Measurements from ENCODE around the gene UVRAG. TPM values are rescaled to one million over a fixed set of nuclear protein-coding genes. Genes with fewer than 3 reads are reported as not detected.
A peak's percentile ranks its signal among the peaks of the same experiment; 100 is the strongest.

The UVRAG gene
- total and polyA plus RNA-seq, 2 of the 13 experiments (the other 11 are each of a cell fraction or from before 2014, with no cell fraction given) = 9.7 to 17.3 TPM

DNA sequence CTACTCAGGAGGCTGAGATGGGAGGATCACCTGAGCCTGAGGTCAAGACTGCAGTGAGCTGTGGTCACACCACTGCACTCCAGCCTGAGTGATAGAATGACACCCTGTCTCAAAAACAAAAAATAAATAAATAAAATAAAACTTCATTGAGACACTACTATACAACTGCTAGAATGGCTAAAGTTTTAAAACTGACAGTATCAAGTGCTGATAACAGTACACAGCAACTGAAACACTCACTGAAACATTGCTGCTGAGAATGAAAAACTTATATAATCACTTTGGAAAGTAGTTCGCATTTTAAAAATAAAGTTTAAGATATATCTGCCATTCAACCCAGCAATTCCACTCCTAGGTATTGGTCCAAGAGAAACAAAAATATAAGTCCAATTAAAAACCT lies 290.6 kb downstream of the UVRAG start:
- Histone ChIP-seq H3K79me2 (ENCODE audit: insufficient read depth, low read length) (no peaks in the 10 kb centered on the region), H3K4me3 (replicated peaks in 1 of 3; ENCODE audit: insufficient read depth in 1 of 3, low read depth in 2 of 3, low read length in 3 of 3) (no peak overlapping the region), H4K20me1 (ENCODE audit: insufficient read depth, low read length) (peaks cover 3% of the 10 kb centered on the region; the same call in 1 of the 2 replicates), H3K9ac (ENCODE audit: insufficient read depth, low read depth, low read length) (no peak overlapping the region), H2AFZ (ENCODE audit: low read length) (no peak overlapping the region), H3K9me3 (ENCODE audit: low read length) (no peaks in the 10 kb centered on the region), H3K27me3 (ENCODE audit: control insufficient read depth in 1 of 2, insufficient read depth in 2 of 2, low read length in 2 of 2) (no peaks in the 10 kb centered on the region), H3K36me3 (replicated peaks in 1 of 2; ENCODE audit: control insufficient read depth in 1 of 2, insufficient read depth in 2 of 2, low read length in 2 of 2) (no peaks in the 10 kb centered on the region), H3K27ac (ENCODE audit: extremely low read length, insufficient read depth, low read length) (no peak overlapping the region), H3K4me1 (ENCODE audit: insufficient read depth, low read length) (peaks cover 19% of the 10 kb centered on the region), H3K4me2 (ENCODE audit: low read depth, low read length) (no peak overlapping the region)
- CTCF ChIA-PET (ENCODE audit: low intra/inter-chr PET ratio, low total read pairs) = no interaction called here
- POLR2A ChIA-PET = no interaction called here
- in situ Hi-C loops (cut with HindIII; ENCODE audit: extremely low pct_ligation_motif_present, low pct_unique_long_range_greater_than_20kb) = no loop called here
- intact Hi-C loops (cut with micrococcal nuclease; ENCODE audit: unreplicated experiment) = no loop called here
- TF ChIP-seq ZNF7 (CRISPR knock-in tag; IDR thresholded peaks at IDR 0.05) = peak; percentile 85
- TF ChIP-seq ERF (CRISPR knock-in tag; IDR thresholded peaks at IDR 0.05) = no peak
- no peak for TF ChIP-seq ZNF776 (CRISPR knock-in tag; IDR thresholded peaks at IDR 0.05)
- TF ChIP-seq ZSCAN20 (CRISPR knock-in tag; IDR thresholded peaks at IDR 0.05; ENCODE audit: borderline replicate concordance) = no peak
- ATAC-seq (no peak), FAIRE-seq (no peak), DNase-seq (ENCODE audit: low spot score) (no peak)
- no TSS peak for BruUV-seq (replicated peaks)
- 100% methylated on average over 1 of the region's 1 CpG for WGBS (ENCODE audit: low lambda C conversion rate)

DNA sequence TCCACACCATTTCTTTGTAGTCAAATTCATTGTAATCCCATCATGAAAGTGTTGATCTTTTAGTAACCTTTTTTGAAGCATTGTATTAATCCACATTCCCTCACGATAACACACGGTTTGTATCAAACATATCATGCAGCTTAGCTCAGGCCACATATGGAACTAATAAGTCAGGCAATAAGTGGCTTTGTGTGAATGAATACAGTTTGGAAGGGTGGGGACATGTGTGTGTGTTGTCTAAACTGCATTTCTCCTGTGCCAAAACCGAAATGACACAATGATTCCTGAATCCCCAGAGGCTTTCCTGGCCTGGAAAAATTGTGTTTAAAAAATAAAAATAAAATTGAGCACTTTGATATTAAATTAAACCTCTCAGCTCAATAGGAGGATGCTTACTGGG lies 293.0 kb downstream of the UVRAG start:
- in situ Hi-C loops (cut with HindIII; ENCODE audit: extremely low pct_ligation_motif_present, low pct_unique_long_range_greater_than_20kb) (no loop called here), intact Hi-C loops (cut with micrococcal nuclease; ENCODE audit: unreplicated experiment) (no loop called here)
- no peaks in the 10 kb centered on the region for H3K27me3 ChIP-seq (ENCODE audit: control insufficient read depth in 1 of 2, insufficient read depth in 2 of 2, low read length in 2 of 2)
- H3K27ac ChIP-seq (ENCODE audit: extremely low read length, insufficient read depth, low read length) = no peak overlapping the region
- ChIA-PET POLR2A (no interaction called here), CTCF (ENCODE audit: low intra/inter-chr PET ratio, low total read pairs) (no interaction called here)
- ATAC-seq (no peak), FAIRE-seq (no peak), DNase-seq (ENCODE audit: low spot score) (no peak)
- no peak overlapping the region for H2AFZ ChIP-seq (ENCODE audit: low read length)
- no peak overlapping the region for H3K4me3 ChIP-seq (replicated peaks in 1 of 3; ENCODE audit: insufficient read depth in 1 of 3, low read depth in 2 of 3, low read length in 3 of 3)
- WGBS (ENCODE audit: low lambda C conversion rate) = 97% methylated on average over 3 of the region's 3 CpGs
- H3K36me3 ChIP-seq (replicated peaks in 1 of 2; ENCODE audit: control insufficient read depth in 1 of 2, insufficient read depth in 2 of 2, low read length in 2 of 2) = no peaks in the 10 kb centered on the region
- H3K79me2 ChIP-seq (ENCODE audit: insufficient read depth, low read length) = no peaks in the 10 kb centered on the region
- no peak overlapping the region for H3K9ac ChIP-seq (ENCODE audit: insufficient read depth, low read depth, low read length)
- H3K4me1 ChIP-seq (ENCODE audit: insufficient read depth, low read length) = peaks cover 11% of the 10 kb centered on the region; the same call in 1 of the 2 replicates
- H3K9me3 ChIP-seq (ENCODE audit: low read length) = no peaks in the 10 kb centered on the region
- no peaks in the 10 kb centered on the region for H4K20me1 ChIP-seq (ENCODE audit: insufficient read depth, low read length)
- no peak overlapping the region for H3K4me2 ChIP-seq (ENCODE audit: low read depth, low read length)
- BruUV-seq (replicated peaks) = no TSS peak
- TF ChIP-seq KDM5B (CRISPR knock-in tag; IDR thresholded peaks at IDR 0.05; ENCODE audit: borderline replicate concordance) (no peak), ZNF441 (CRISPR knock-in tag; IDR thresholded peaks at IDR 0.05; ENCODE audit: borderline replicate concordance) (no peak), TMF1 (CRISPR knock-in tag; IDR thresholded peaks at IDR 0.05; ENCODE audit: low read depth) (no peak), POLR2A (IDR thresholded peaks at IDR 0.05; ENCODE audit: insufficient read depth in 1 of 2, low read depth in 2 of 2, low read length in 2 of 2) (no peak), HOXA9 (CRISPR knock-in tag; IDR thresholded peaks at IDR 0.05; ENCODE audit: borderline replicate concordance) (no peak)
- TF ChIP-seq, protein P1, sequence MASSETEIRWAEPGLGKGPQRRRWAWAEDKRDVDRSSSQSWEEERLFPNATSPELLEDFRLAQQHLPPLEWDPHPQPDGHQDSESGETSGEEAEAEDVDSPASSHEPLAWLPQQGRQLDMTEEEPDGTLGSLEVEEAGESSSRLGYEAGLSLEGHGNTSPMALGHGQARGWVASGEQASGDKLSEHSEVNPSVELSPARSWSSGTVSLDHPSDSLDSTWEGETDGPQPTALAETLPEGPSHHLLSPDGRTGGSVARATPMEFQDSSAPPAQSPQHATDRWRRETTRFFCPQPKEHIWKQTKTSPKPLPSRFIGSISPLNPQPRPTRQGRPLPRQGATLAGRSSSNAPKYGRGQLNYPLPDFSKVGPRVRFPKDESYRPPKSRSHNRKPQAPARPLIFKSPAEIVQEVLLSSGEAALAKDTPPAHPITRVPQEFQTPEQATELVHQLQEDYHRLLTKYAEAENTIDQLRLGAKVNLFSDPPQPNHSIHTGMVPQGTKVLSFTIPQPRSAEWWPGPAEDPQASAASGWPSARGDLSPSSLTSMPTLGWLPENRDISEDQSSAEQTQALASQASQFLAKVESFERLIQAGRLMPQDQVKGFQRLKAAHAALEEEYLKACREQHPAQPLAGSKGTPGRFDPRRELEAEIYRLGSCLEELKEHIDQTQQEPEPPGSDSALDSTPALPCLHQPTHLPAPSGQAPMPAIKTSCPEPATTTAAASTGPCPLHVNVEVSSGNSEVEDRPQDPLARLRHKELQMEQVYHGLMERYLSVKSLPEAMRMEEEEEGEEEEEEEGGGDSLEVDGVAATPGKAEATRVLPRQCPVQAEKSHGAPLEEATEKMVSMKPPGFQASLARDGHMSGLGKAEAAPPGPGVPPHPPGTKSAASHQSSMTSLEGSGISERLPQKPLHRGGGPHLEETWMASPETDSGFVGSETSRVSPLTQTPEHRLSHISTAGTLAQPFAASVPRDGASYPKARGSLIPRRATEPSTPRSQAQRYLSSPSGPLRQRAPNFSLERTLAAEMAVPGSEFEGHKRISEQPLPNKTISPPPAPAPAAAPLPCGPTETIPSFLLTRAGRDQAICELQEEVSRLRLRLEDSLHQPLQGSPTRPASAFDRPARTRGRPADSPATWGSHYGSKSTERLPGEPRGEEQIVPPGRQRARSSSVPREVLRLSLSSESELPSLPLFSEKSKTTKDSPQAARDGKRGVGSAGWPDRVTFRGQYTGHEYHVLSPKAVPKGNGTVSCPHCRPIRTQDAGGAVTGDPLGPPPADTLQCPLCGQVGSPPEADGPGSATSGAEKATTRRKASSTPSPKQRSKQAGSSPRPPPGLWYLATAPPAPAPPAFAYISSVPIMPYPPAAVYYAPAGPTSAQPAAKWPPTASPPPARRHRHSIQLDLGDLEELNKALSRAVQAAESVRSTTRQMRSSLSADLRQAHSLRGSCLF (CRISPR knock-in tag; IDR thresholded peaks at IDR 0.05; ENCODE audit: borderline replicate concordance) = no peak
- TF ChIP-seq, protein P2, sequence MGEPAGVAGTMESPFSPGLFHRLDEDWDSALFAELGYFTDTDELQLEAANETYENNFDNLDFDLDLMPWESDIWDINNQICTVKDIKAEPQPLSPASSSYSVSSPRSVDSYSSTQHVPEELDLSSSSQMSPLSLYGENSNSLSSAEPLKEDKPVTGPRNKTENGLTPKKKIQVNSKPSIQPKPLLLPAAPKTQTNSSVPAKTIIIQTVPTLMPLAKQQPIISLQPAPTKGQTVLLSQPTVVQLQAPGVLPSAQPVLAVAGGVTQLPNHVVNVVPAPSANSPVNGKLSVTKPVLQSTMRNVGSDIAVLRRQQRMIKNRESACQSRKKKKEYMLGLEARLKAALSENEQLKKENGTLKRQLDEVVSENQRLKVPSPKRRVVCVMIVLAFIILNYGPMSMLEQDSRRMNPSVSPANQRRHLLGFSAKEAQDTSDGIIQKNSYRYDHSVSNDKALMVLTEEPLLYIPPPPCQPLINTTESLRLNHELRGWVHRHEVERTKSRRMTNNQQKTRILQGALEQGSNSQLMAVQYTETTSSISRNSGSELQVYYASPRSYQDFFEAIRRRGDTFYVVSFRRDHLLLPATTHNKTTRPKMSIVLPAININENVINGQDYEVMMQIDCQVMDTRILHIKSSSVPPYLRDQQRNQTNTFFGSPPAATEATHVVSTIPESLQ (CRISPR knock-in tag; conservative IDR thresholded peaks at IDR 0.05) = no peak
- TF ChIP-seq, protein P3, sequence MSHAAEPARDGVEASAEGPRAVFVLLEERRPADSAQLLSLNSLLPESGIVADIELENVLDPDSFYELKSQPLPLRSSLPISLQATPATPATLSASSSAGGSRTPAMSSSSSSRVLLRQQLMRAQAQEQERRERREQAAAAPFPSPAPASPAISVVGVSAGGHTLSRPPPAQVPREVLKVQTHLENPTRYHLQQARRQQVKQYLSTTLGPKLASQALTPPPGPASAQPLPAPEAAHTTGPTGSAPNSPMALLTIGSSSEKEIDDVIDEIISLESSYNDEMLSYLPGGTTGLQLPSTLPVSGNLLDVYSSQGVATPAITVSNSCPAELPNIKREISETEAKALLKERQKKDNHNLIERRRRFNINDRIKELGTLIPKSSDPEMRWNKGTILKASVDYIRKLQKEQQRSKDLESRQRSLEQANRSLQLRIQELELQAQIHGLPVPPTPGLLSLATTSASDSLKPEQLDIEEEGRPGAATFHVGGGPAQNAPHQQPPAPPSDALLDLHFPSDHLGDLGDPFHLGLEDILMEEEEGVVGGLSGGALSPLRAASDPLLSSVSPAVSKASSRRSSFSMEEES (CRISPR knock-in tag; IDR thresholded peaks at IDR 0.05) = no peak

Measured in HepG2 (cell line).